NCI-H2107 (cell line): ENCODE results near the gene PMM1.
"Not testable (repeated sequence)": the region's sequence is repeated elsewhere in the genome, so short reads cannot be mapped to it uniquely, and the experiment has no call there.

Experiments used
- DNase-seq: peaks from one replicate; lab custom pipeline; 2025; lab: John Stamatoyannopoulos, UW

Gene PMM1

DNA sequence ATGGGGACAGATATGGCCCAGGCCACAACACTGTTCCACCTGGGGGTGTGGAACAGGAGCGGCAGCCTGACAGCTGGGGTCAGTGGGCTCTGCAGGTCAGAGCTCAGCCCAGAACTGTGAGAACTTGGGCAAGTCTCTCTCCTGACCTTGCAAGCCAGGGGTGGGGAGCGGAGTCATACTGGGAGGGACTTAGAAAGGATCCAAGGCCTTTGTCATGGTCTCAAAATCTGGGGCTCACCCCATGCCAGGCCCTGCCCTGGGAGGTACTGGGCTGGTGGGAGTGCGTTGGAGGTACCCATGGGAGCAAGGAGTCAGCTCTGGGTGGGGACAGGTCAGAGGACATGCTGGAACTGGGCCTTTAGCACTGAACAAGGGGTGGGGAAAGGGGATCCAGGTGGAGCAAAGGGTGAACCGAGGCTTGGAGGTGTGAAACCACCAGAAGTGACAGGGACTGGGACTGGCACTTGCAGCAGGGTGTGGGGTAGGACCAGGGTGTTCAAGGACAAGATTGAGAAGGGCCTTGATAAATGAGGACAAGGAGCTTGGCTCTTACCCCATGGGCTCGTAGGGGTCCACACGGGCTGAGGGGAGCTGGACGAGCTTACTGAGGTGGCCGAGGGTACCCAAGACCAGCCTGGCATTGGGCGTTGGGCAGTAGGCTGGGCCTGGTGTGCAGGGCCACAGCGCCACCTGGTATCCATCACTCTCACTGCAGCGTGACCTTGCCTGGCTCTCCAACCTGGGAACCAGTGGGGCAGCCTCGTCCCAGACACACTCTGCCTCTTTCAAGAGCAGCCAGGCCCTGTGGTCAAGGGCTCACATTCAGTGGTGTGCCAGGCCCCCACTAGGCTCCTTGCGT is 7.4 kb upstream of the PMM1 start:
- peak; percentile 6 for DNase-seq

DNA sequence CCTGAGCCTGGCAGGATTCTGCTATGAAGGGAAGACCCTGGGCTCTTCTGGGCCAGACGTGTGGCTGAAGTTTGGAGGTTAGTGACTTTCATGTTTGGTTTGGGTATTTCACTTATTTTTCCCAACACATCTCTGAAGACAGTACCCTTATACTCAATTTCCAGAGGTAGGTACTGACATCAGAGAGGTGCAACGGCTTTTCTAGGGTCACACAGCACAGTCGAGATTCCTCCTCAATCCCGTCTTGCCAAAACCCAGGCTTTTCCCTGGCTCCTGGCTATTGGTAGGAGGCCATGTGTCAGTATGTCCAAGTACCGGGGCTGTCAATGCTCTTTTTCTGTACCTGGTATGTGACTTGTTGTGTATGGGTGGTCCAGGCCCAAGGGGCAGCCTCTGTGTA is 6.1 kb upstream of the PMM1 start:
- no peak for DNase-seq

DNA sequence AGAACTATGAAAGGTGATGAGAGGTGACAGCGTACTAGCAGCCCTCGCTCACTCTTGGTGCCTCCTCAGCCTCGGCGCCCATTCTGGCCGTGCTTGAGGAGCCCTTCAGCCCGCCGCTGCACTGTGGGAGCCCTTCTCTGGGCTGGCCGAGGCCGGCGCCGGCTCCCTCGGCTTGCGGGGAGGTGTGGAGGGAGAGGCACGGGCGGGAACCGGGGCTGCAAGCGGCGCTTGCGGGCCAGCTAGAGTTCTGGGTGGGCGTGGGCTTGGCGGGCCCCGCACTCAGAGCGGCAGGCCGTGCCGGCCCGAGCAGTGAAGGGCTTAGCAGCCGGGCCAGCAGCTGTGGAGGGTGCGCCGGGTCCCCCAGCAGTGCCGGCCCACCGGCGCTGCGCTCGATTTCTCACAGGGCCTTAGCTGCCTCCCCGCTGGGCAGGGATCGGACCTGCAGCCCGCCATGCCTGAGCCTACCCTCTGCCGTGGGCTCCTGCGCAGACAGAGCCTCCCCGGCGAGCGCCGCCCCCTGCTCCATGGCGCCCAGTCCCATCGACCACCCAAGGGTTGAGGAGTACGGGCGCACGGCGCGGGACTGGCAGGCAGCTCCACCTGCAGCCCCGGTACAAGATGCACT is 3.8 kb upstream of the PMM1 start:
- DNase-seq = not testable (repeated sequence)

DNA sequence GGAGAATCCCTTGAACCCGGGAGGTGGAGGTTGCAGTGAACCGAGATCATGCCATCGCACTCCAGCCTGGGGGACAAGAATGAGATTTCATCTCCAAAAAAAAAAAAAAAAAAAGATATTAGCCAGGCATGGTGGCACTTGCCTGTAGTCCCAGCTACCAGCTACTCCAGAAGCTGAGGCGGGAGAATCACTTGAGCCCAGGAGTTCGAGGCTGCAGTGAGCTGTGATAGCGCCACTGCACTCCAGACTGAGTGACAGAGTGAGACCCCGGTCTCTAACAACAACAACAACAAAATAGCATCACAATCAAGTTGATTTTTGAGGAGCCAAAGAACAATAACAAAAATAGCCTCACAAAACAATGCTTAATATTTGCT is 2.3 kb downstream of the PMM1 start:
- DNase-seq = no peak

DNA sequence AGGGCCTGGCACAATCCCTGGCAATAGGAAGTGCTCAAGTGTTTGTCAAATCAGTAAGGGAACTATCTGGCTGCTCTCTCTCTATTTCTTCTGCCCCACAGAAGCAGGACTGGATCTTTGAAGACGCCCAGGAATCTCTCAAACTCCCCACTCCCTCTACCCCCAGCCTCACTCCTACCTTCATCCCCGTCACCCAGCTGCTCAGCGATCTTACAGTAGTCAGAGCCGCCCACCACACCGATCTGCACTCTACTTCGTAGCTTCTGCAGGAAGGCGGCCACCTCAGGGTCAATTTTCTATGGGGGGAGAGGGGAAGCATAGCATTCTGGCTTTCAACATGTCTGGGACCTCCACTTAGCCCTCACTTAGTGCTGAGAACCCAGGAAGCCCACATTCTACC is 3.7 kb downstream of the PMM1 start:
- no peak for DNase-seq

DNA sequence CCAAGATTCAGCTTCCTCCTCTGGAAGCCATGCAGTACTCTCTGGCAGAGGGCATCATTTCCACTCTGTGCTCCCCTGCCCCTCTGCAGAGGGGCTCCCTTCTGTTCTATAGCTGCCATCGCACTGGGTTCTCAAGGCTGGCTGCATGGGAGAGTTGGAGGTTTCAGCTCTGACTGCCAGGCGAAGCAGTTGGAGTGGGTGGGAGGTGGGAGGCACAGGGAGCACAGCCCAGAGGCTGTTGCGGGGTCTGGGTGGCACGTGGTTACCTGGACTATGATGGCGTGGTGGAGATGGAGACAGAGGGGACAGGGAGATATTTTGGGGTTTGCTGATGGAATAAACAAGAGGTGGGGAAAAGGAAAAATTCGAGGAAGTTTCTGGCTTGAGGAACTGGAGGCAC is 4.8 kb downstream of the PMM1 start:
- DNase-seq = no peak

DNA sequence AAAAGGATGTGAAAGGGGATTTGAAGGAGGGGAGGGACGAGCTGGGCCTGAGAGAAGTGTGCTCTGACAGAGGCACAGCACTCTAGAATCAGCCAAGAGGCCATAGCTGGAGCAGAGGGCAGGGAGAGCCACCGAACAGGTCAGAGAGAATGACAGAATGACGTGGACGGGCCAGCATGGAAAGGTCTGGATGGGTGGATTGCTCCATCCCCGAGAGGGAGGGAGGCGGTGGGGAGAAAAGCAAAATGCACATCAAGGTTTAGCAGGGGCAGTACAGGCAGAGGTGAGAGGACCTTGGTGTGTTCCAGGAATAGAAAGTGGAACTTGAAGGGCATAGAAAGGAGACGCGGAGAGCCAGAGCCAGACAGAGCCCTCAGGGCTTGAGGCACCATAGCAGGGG is 6.9 kb downstream of the PMM1 start:
- no peak for DNase-seq

DNA sequence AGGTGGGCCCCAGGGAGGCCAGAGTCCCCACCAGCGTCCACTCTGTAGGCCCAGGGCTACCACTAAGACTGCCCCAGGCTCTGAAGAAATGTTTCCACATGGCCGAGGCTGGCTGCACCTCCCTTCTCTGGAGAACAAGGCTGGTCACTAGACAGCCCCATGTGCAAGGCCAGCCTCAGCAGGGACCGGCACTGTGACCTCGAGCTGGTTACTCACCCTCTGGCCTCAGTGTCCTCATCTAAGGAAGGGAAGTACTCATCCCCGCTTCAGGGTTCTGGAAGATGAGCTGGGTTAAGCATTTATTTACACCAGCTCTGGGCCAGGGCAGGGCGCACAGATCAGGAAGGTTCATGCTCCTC is 9.7 kb downstream of the PMM1 start:
- no peak for DNase-seq

DNA sequence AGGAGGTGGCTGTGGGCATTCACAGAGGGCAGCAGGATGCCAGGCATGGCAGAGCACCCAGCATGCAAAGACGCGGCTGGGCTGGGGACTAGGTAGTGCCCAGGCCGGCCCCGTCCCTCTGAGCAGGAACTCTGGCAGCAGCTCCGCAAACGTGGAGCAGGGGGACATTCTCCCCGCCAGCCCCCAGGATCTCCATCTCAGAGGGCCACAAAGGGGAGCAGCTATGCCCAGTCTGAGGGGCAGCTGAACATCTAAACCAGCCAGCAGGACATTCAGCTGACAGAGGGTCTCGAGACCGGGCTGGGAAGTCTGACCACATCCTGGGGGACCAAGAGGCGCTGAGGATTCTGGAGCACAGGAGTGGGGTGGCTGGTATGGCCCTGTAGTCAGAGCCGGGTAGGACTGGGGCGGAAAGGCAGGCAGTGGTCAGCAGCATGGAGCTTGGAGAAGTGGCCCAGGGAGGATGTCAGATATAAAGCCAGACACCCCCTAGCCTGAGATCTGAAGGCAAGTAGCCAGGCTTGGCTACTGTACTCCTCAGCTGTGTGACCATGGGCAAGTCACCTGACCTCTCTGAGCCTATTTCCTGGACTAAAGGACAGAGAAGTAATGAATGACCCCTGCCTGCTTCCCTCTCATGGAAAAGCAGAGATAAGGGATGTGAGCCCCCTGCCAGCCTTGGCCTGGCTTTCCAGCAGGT is 10.2 kb downstream of the PMM1 start:
- no peak for DNase-seq

DNA sequence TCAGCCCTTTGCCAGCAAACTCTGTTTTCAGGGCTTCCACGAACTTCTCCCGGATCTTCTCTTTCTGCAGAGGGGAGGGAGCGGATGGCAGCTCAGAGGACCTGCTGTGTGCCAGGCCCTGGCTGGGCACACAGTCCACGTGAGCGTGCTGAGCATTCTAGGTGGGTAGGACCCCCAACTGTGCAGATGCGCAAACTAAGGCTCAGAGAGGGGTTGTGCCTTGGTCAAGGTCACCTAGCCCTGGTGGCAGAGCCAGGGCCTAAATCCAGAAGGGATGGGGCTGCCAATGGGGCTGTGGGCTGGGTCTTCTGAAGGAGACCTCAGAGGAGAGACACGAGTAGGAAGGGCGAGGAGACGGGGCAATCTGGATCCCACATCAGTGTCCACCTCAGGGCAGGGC is 10.8 kb downstream of the PMM1 start:
- no peak for DNase-seq

DNA sequence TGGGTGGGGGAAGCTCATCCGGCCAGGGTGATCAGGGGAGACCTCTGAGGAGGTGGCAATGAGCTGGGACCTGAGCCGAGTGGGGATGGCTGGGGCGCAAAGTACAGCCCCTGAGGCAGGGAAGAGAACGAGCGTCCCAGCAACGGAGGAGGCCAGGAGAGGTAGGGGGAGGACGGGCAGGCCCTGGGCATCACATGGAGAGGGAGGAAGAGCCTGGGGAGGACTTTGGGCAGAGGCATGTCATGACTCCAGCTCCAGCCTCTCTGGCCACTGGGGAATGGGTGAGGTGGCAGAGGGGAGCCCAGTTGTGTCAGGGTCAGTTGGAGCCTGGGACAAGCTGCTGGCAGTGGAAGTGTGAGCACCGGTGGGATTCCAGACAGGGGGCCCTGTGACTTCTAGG is 11.5 kb downstream of the PMM1 start:
- no peak for DNase-seq

DNA sequence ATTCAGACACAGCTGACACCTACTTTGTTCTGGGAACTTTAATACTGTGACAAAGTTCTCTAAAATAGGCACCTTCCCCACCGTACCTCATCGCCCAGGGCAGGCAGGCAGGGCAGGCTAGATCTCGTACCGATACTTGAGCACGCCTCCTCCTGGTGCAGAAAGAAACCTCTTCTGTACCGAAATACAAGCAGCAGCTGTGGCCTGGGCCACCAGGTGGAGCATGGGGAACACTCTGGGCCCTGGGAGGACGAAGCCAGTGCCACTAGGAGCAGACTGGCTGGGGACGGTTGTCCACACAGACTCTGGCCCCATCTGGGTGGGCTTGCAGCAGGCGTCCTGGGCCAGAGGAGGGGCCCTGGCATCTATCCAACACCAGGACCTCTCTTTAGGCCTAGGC is 12.8 kb downstream of the PMM1 start:
- no peak for DNase-seq

DNA sequence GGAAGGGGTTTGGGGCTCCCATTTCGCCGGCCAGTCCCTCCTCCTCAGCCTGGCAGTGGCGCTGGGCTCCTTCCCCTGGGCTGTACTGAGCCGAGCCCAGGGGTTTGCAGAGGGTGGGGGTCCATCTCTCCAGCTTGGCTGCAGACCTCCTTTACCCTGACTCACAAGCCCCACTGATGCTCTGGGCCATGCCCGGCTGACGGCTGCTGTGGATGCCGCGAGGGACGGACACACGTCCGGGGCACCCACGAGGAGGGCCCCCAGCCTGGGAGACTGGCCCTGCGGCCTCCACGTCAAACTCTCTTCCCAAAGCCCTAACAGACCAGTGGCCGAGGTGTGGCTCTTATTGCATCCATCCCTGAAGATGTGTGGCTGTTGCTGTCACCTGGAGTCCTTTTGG is 14.1 kb downstream of the PMM1 start:
- no peak for DNase-seq

DNA sequence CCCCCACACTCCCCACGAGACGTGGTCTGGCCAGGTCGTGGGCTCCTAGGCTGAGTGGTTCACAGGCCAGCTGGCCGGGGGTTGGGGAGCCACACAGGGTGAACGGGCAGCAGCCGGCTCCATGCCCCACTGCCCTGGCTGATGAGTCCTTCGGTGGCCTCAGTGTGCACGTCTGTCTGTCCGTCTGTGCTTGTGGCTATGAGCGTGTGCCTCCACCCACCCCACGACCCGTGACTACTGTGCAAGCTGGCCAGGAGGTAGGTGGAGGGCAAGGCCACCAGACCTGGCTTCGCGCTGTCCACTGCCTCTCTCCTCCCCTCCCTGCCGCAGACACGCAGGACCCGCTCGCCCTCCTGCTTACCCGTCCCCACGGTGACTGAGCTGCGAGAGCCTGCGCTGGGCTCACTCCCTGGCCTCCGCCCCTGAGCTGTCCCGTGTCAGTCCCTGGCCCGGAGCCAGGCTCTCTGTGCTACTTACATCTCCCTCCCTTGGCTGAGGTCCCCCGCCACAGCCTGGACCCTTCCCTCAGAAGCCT is 14.7 kb downstream of the PMM1 start:
- DNase-seq = no peak

DNA sequence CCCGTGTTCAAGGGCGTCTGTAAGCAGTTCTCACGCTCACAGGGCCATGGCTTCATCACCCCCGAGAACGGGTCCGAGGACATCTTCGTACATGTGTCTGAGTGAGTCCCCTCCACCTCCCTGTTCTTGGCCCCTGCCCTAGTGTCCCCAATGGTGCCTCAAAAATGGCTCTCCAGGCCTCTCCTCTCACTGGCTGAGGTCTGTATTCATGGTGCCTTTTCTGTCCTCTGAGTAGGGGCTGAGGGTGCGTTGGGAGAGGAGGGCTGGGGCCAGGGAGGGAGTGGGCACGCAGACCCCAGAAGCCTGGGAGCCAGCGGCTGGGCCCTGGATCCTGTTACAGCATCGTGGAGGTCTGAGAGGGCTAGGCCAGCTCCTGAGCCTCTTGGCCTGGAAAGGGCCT is 16.0 kb downstream of the PMM1 start:
- no peak for DNase-seq

DNA sequence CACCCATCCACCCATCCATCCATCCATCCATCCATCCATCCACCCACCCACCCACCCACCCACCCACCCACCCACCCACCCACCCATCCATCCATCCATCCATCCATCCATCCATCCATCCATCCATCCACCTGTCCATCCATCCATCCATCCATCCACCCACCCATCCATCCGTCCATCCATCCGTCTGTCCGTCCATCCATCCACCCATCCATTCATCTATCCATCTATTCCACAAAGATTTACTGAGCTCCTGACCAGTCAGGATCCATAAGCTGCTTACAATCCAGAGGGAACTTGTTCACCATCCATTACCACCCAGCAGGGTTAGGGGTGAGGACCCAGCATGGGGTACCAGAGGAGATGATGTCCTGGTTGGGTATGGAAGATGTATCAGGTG is 17.3 kb downstream of the PMM1 start:
- DNase-seq = not testable (repeated sequence)

DNA sequence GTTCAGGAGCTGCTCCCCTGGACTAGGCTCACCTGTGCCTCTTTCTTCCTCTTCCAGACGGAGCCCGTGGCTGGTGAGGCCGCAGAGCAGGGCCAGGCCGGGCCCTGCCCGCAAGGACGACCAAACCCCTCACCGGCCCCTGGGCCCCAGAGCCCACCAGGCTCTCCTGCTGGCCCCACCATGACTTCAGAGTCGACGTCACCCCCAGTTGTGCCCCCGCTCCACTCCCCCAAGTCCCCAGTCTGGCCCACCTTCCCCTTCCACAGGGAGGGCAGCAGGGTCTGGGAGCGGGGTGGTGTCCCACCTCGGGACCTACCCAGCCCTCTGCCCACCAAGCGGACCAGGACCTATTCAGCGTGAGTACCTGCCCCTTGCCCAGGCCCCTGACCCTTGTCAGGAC is 17.9 kb downstream of the PMM1 start:
- no peak for DNase-seq

DNA sequence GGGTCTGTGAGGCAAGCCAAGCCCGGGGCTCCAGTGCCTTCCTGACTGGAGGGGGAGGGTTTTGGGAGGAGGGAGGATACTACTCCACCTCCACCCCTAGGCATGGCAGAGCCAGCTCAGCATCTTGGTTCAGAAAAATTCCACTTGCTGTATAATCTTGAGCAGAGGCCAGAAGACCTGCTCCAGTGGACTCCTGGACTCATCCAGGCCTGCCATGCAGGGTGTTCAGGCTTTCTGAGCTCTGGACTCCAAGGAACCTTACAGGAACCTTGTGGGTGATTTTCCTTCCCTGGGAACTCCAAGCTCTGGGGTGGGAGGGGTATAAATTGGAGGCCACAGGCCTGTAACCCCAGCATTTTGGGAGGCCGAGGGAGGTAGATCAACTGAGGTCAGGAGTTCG is 19.4 kb downstream of the PMM1 start:
- DNase-seq = no peak

DNA sequence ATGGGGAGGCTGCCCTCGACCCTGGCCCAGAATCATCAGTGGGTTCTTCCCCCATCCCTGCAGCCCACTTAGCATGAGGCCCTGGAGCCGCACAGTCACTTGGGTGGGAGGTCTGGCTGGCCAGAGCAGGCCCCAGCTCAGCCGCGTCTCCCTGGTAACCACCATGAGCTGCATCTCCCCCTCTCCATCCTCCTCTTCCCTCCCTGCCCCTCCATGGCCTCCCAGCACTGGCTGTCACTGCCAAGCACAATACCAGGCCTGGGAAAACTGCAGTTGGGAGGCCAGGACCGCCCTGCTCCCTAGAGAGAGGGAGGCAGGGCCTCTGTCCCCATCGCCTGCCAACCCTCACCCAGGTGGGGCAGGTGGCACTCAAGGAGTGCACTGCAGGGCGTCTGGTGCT is 20.8 kb downstream of the PMM1 start:
- DNase-seq = peak; percentile 12

DNA sequence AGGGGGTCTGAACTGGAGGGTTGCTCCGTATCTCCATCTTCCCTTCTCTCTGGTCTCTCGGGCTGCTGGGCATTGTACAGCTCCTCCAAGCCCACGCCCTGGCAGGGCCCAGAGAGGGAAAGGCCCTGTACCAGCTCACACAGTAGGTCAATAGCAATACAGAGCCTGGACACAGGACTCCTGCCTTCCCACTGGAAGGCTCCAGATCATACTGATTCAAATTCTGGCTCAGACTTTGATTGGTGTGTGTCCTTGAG is 22.2 kb downstream of the PMM1 start:
- DNase-seq = no peak

DNA sequence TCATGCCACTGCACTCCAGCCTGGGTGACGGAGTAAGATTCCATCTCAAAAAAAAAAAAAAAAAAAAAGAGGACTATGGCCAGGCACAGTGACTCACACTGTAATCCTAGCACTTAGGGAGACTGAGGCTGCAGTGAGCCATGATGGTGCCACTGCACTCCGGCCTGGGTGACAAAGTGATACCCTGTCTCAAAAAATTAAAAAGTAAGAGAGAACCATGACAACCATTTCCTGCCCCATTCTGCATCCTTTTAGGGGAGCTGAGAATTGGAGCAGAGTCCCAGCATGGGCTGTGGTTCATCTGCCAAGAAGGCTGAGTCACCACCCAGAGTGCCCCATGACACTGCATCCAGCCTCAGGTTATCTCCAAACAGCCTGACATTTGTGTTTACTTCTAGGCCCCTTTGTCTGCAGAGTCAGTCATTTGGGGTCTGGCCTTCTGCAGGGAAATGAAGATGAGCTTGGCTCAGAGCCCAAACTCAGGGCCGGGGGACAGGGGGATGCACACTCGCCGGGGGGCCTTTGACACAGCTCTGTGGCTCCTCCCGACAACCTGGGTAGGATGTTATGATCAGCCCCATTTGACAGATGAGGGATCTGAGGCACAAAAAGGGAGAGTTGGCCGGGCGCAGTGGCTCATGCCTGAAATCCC is 24.1 kb downstream of the PMM1 start:
- DNase-seq = no peak

DNA sequence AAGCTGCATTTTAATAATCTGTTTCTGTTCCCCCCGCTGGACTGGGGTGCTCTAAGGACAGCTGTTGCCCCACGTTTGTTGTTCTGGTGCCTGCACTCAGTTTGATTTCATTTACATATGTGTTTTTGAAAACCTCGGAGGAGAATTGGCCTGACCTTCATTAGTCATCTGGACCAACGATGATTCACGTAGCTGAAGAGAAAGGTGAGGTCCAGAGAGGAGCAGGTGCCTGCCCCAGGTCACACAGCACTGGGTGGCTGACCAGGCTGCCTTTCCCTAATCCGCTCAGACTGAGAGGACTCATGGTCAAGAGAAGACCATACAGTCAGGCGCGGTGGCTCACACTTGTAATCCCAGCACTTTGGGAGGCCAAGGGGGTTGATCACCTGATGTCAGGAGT is 25.1 kb downstream of the PMM1 start:
- DNase-seq = no peak
